Activated T-cell treated with anti-CD3 and anti-CD28 coated beads, Interleukin-2, amount 50 U/mL, for 1 hour (primary cell): ENCODE measurements around the gene ADARB1.

Experiments
- DNase-seq: peaks from one replicate; pipeline ENCODE4 v3.0.0-alpha.2; 2020

The ADARB1 gene

GRCh38 chr21:45097827-45098387 lies 23.5 kb downstream of the ADARB1 start:
- no peak for DNase-seq

GRCh38 chr21:45098867-45099266 lies 24.5 kb downstream of the ADARB1 start:
- no peak for DNase-seq

DNA sequence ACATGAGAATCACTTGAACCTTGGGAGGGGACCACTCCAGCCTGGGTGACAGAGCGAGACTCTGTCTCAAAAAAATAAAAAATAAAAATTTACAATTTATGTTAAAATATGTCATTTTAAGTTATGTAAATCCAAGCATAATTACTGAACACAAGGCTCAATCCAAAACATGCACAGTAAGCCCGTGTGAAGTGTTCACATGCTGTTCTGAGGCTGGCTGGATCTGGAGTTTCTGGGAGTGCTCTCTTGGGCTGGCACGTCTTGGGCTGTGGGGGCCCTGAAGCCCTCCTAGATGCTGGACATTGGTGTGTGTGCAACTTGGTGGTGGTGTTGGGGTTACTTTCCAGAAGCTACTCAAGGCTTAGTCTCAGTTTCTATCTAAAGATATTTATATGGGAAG lies 25.2 kb downstream of the ADARB1 start:
- DNase-seq, result no peak

DNA sequence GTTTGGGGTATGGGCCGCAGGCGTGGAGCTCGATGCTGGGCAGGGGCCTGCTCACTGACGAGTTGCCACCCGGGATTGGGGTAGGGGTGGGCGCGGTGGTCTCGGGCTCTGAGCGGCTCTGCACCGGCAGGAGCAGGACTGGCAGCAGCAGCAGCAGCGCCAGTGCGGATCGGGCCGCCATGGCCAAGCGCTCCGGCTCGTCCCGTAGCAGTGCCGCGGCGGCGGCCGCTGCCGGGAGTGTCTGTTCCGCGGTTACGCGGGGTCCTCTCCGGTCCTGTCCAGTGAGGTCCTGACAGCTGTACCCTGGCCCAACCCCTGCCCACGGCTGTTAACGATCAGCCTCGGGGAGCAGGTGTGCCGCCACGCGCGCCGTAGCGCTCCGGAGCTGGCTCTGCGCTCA lies 26.5 kb downstream of the ADARB1 start:
- no peak for DNase-seq

GRCh38 chr21:45102391-45102932 lies 28.1 kb downstream of the ADARB1 start:
- DNase-seq, result no peak

GRCh38 chr21:45103971-45104520 lies 29.7 kb downstream of the ADARB1 start:
- no peak for DNase-seq

DNA sequence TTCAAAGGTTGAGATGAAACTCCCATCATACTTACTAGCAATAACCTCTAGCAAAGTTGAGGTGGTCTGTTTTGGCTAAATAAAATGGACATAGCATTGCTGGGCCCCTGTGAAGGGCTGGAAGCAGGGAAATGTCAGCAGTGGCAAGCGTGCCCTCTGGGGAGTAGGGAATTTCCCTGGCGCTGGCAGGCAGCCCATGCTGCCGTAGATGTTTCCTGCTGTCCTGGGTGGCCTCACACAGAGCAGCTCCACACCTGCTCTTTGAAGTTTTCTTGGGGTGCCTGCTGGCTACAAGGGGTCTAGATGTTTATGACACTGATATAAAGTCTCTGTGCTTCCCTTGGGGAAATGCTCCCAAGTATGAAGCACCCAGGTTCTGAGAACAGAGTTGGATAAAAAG lies 30.2 kb downstream of the ADARB1 start:
- DNase-seq, result no peak

- no peak for DNase-seq
Measured at GRCh38 chr21:45105906-45106485, 31.6 kb downstream of the ADARB1 start.

DNA sequence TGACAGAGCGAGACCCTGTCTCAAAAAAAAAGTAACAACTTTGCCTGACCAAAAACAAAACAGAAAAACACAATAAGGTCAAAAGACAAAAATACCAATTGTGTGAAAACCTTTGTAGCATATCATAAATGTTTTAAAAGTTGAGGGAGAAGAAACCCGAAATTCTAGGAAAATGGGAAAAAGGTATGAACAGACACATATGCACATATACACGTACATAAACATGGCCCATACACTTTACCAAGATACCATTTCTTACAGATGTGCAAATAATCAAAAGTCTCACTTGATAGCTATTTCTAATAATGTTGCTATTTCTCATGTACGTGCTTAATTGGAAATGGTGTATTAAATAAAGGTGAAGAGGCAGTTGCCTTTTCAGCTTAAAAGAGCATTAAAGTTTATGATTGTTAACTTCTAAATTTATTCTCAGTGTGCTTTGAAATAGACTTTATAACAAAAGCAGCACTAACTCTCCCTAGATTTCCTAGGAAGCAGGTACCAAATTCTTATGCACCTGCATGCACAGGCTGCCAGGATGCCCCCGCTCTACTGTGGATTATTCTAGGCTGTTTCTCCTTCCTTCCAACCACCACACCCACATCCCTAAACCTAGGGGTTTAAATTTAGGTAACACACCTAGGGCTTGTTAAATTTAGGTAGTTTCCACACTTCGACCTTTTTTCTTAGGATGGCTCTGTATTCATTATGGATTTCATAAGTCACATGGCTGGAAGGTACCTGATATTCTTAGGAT lies 33.8 kb downstream of the ADARB1 start:
- DNase-seq, result no peak

- no peak for DNase-seq
Measured at GRCh38 chr21:45108808-45109781, 34.7 kb downstream of the ADARB1 start.

DNA sequence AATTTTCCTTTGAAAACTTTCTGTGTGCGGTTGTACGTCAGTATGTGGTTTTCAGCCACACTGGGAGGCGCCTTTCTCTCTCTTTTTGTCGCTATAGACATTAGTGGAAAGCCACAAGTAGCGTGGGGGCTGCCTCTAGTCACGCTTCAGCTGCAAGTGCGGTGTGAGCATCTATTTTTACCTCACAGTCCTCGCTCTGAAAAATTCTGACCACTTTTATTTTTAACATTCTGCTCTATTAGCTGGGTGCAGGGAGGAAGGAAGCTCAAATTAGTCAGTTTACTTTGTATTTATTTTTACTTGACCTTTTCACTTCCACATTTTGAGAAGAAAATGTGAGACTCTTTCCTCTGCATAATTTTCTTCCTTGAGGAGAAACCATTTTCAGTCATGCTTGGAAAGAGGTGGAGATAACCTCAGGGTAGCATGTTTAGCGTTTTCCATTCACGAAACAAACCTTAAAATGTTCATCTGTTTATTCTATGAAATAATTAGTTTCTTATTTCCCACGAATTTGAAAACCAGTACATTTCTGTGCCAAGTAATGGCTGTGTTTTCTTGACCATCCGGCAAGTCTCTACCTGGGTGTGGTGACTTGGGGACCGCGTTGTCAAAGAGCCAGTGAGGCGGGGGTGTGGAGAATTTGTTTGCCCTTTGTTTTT lies 35.6 kb downstream of the ADARB1 start:
- DNase-seq, result no peak

GRCh38 chr21:45110873-45111624 lies 36.7 kb downstream of the ADARB1 start:
- DNase-seq, result no peak

- DNase-seq, result no peak
Measured at GRCh38 chr21:45111703-45112102, 37.3 kb downstream of the ADARB1 start.

- no peak for DNase-seq
Measured at GRCh38 chr21:45112371-45112770, 38.0 kb downstream of the ADARB1 start.

GRCh38 chr21:45113543-45113942 lies 39.2 kb downstream of the ADARB1 start:
- no peak for DNase-seq

GRCh38 chr21:45114072-45114471 lies 39.7 kb downstream of the ADARB1 start:
- DNase-seq, result no peak

DNA sequence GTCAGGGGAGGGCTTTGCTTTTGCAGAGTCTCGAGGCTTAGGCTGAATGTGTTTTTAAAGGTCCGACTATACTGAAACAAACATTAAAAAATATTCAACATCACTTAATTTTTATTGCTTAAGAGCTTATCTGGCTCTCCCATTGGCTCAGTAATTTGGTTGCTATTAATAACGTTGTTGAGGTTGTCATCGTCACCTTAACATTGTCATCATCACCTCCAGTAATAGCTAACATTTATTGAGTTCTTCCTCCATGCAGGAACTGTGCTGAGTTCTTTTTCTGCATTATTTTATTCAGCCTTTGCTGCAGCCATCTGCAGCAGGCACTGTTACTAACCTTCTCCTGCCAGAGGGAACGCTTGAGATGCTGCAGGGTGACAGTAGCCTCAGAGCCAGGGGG lies 40.1 kb downstream of the ADARB1 start:
- DNase-seq, result no peak

DNA sequence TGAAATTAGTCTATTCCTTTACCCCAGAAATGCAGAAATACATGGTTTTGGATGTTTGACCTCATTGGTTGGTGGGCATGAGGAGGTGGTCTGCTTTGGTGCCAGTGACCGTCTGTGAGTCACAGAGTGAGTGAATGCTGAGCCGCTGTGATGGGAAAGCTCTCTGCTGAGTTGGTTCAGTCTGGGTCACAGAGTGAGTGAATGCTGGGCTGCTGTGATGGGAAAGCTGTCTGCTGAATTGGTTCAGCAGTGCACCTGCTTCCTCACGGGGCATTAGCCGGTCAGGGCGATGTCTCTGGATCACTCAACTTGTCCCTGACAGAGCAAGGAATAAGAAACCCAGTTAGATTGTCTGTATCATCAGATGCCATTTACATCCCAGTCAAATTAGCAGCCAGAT lies 40.8 kb downstream of the ADARB1 start:
- DNase-seq, result no peak

DNA sequence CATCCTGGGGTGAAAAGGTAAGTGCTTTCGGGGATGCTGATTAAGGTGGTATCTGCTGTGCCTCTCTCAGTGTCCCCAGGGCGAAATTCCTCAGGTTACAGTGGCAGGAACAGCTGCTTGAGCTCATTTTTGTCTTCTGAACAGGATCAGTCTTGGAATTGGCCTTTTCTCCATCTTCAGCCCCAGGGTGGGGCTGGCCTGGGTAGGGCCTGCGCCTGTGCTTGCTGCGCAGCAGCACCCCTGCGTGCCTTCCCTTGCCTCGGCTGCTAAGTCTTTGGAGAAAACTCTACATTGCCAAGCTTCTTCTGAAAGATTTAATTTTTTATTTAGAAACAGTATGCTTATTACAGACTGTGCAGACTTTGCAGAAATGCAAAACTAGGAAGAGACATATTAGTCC lies 41.7 kb downstream of the ADARB1 start:
- DNase-seq, result no peak

- DNase-seq, result no peak
Measured at GRCh38 chr21:45117314-45117713, 42.9 kb downstream of the ADARB1 start.

GRCh38 chr21:45118099-45118498 lies 43.7 kb downstream of the ADARB1 start:
- no peak for DNase-seq
